EL (cell line): ENCODE measurements around the gene NOTCH3.

ENCODE experiments used
- DNase-seq: peaks from one replicate; pipeline ENCODE4 v3.0.0-alpha.2; 2016

NOTCH3 gene

GRCh38 chr19:15122331-15123030 lies 78.3 kb downstream of the NOTCH3 start:
- no peak for DNase-seq

GRCh38 chr19:15120135-15121026 lies 80.4 kb downstream of the NOTCH3 start:
- DNase-seq = no peak

GRCh38 chr19:15118789-15119494 lies 81.9 kb downstream of the NOTCH3 start:
- DNase-seq = no peak

DNA sequence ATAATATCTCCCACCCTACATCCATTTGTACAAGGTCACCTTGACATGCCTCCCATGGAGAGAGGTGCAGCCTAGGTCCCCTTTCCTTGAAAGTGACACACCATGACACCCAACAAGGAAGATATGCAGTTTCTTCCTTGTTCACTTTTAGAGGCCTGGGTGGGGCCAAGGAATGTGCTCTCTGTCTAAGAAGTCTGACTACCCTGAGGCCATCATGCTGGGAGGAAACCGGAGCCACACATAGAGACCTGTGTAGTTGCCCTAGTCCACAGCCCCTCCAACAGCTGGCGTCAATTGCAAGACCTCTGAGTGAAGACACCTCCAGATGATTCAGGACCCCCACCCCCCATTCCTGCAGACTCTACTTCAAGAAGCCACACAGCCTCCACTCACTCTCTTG lies 82.5 kb downstream of the NOTCH3 start:
- DNase-seq = no peak

DNA sequence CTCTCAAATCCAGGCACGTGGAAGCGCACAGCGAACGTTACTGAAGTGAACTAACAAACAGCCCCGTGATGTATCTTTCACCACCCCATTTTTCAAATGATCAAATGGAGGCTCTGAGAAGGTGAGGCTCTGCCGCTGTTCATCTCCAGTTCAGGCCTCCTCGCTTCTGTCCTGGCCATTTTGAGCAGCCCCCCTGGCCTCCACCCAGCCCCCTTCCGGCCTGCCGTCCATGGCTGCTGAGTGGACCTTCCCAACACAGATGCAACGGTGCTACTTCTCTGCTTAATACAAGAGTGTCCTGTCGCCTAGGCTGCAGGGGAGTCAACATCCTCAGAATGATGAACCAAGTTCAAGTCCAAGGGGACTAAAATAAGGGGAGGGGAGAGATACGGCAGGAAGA lies 83.9 kb downstream of the NOTCH3 start:
- DNase-seq = no peak

DNA sequence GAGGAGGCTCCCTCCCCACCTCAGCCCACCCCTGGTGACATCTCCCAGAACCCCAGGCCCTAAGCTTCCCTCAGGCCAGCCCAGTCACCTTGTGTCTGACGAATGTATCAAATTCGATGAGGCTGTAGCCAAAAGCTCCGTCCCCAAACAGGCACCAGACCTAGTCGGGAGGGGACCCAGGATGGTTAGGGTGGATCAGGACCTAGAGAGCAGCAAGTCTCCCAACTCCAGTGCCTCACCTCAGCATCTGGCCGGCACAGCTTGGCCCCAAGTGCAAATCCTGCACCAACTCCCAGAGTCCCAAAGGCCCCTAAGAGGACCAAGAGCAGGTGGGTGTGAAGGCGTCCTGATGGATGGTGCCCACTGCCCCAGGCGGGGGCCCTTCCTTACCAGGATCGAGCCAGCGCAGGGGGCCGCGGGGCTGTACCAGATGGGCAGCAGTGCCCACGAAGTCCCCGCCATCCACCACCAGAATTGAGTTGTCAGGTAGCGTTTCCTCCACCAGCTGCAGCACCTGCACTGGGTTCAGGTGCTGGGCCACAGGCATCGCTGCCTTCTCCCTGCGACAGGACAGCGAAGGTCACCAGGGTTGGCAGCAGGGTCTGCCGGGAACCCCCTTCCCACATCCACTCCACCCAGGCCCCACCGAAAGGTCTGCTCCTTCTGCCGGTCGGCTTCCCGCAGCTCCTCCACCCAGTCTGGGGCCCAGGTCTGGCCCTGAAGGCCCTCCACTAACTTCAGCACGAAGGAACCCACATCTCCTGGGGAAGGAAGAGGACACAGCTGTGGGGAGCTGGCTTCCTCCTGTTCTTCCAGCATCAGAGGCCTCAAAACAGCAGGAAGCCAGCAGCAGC lies 84.8 kb downstream of the NOTCH3 start:
- no peak for DNase-seq

DNA sequence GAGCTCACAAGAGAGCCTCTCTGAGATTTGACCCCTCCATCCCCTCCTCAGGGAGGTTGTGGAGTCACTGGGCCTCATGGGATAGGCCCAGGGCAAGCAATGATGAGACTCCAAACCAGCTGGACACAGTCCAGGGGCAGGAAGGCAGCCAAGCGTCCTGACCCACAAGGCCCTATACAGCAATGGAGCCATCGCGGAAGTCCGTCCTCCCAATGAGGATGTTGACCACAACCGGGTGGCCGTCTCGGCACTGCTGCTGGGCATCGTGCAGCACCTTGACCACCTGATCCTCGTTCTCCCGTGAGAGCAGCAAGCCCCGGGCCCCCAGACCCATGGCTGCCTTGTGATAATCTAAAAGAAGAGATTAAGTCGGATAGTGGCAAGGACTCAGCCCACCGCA lies 85.7 kb downstream of the NOTCH3 start:
- no peak for DNase-seq

- peak; percentile 67 for DNase-seq
These were observed 86.6 kb downstream of the NOTCH3 start for GRCh38 chr19:15114153-15114540.

DNA sequence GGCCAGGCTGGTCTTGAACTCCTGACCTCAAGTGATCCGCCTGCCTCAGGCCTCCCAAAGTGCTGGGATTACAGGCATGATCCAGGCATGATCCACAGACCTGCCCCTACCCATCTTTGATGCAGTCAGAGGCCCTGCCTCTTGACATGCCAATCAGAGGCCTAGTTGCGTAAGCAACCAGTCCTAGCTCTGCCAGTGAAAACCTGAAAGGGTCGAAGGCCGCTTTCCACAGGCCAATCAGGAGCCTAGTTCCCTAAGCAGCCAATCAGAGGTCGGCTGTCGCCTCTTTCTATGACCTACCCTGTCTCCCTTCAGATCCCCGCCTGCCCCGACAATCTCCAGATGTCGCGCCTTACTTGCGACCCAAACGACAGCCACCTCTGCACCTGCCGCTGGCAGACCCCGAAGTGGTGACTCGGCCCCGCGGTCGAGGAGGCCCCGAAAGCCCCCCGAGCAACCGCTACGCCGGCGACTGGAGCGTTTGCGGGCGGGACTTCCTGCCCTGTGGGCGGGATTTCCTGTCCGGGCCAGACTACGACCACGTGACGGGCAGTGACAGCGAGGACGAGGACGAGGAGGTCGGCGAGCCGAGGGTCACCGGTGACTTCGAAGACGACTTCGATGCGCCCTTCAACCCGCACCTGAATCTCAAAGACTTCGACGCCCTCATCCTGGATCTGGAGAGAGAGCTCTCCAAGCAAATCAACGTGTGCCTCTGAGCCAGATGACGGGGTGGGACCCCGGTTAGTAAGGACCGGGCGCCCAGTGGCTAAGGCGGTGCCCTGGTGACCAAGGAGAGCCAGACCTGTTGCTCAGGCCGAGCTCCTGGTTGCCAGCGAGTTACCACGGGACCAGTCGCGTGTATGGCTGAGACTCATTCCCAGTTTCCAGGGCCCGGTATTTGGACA lies 87.3 kb downstream of the NOTCH3 start:
- DNase-seq = no peak

- DNase-seq = no peak
These were observed 88.4 kb downstream of the NOTCH3 start for GRCh38 chr19:15112385-15112784.

DNA sequence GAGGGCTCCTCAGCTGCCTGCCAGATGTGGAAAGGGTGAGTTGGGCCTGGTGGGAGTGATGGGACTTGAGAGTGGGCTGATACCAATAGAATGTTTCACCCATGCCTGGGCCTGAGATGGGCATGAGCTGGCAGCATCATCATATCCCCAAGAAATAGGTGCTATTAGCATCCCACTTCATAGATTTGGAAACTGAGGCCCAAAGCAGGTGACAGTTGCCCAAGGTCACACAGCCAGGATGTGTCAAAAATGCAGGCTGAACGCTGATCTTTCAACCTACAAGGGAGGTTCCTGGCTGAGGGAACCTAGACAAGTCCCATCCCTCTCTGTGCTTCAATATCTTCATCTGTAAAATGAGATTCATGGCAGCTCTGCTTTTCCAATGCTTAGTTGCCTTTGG lies 89.0 kb downstream of the NOTCH3 start:
- DNase-seq = no peak

DNA sequence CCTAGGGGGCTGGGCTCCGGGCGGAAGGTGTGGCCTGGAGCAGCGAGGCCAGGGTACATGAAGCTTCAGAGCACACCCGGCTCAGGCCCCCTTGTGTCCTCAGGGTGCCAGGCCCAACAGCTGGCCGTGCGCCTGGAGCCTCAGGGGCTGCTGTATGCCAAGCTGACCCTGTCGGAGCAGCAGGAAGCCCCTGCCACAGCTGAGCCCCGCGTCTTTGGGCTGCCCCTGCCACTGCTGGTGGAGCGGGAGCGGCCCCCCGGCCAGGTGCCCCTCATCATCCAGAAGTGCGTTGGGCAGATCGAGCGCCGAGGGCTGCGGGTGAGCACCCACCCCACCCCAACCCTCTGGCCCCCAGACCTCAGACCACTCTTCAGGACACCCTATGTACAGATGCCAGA lies 90.4 kb downstream of the NOTCH3 start:
- DNase-seq = no peak

DNA sequence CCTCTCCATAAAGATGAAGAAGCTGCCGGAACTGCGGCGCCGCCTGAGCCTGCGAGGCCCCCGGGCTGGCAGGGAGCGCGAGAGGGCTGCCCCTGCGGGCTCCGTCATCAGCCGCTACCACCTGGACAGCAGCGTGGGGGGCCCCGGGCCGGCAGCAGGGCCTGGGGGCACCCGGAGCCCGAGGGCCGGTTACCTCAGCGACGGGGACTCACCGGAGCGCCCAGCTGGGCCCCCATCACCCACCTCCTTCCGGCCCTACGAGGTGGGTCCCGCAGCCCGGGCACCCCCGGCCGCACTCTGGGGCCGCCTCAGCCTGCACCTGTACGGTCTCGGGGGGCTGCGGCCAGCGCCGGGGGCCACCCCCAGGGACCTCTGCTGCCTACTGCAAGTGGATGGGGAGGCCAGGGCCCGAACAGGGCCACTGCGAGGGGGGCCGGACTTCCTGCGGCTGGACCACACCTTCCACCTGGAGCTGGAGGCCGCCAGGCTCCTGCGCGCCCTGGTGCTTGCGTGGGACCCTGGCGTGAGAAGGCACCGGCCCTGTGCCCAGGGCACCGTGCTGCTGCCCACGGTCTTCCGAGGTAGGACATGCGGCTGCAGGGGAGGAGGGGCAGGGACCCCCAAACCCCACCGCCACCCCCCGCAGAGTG lies 90.9 kb downstream of the NOTCH3 start:
- DNase-seq = no peak
